GM23338 (cell line): ENCODE data around the gene PARVB. TPM values are rescaled to one million over a fixed set of nuclear protein-coding genes. Genes with fewer than 3 reads are reported as not detected.
A peak's percentile ranks its signal among the peaks of the same experiment; 100 is the strongest.

ENCODE experiments used
- ATAC-seq: fragments of 200-7000 bp; cut with Tn5 transposase; 3 replicates; pipeline ENCODE4 v1.9.1; 2020
- DNase-seq: peaks from one replicate; pipeline ENCODE4 v3.0.0-alpha.2; 2015; ENCODE audit warnings: low spot score
- H2AFZ ChIP-seq: fragments of 200-600 bp; sonication (generic); 2 replicates; pipeline ENCODE4 v1.8.0; 2016; ENCODE audit warnings: antibody characterized with exemption, mild to moderate bottlenecking, moderate library complexity
- H3F3A ChIP-seq: fragments of 200-600 bp; sonication (generic); replicated peaks from 2 replicates; pipeline ENCODE4 v1.8.0; 2017; ENCODE audit warnings: antibody characterized with exemption, mixed run types, low read depth
- H3K27ac ChIP-seq: fragments of 200-600 bp; sonication (generic); 2 replicates; pipeline ENCODE4 v1.6.1; 2016; ENCODE audit warnings: low read depth
- H3K27me3 ChIP-seq: fragments of 200-600 bp; sonication (generic); 2 replicates; pipeline ENCODE4 v1.8.0; 2016; ENCODE audit warnings: mild to moderate bottlenecking, mixed run types, moderate library complexity; ENCODE audit not compliant: insufficient read depth
- H3K36me3 ChIP-seq: fragments of 200-600 bp; sonication (generic); 2 replicates; pipeline ENCODE4 v1.8.0; 2016; ENCODE audit warnings: mild to moderate bottlenecking; ENCODE audit not compliant: insufficient read depth
- H3K4me1 ChIP-seq: fragments of 200-600 bp; sonication (generic); 2 replicates; pipeline ENCODE4 v1.8.0; 2016; ENCODE audit warnings: mild to moderate bottlenecking, moderate library complexity; ENCODE audit not compliant: insufficient read depth
- H3K4me2 ChIP-seq: fragments of 200-600 bp; sonication (generic); 2 replicates; pipeline ENCODE4 v1.7.1; 2017; ENCODE audit warnings: mixed run types
- H3K4me3 ChIP-seq: fragments of 200-600 bp; sonication (generic); 2 replicates; pipeline ENCODE4 v1.6.1; 2016; ENCODE audit warnings: mixed run types
- H3K79me2 ChIP-seq: fragments of 200-600 bp; sonication (generic); replicated peaks from 2 replicates; pipeline ENCODE4 v1.8.0; 2017; ENCODE audit warnings: mild to moderate bottlenecking; ENCODE audit not compliant: insufficient read depth
- H3K9me2 ChIP-seq: fragments of 200-600 bp; sonication (generic); 2 replicates; pipeline ENCODE4 v1.8.0; 2017; ENCODE audit not compliant: insufficient read depth
- H4K20me1 ChIP-seq: fragments of 200-600 bp; sonication (generic); replicated peaks from 2 replicates; pipeline ENCODE4 v1.8.0; 2017; ENCODE audit warnings: mild to moderate bottlenecking; ENCODE audit not compliant: insufficient read depth
- H3K27ac Mint-ChIP-seq: 2 replicates; pipeline ENCODE4 v1.8.0; 2020; ENCODE audit warnings: inconsistent platforms, mild to moderate bottlenecking, moderate library complexity, mixed read lengths
- H3K27me3 Mint-ChIP-seq: 3 replicates; pipeline ENCODE4 v1.8.0; 2022; ENCODE audit warnings: low read depth, mild to moderate bottlenecking, moderate library complexity, mixed read lengths, inconsistent platforms; ENCODE audit not compliant: insufficient read depth, poor library complexity
- H3K36me3 Mint-ChIP-seq: 3 replicates; pipeline ENCODE4 v1.8.0; 2021; ENCODE audit warnings: low read depth, mild to moderate bottlenecking, inconsistent platforms, moderate library complexity, mixed read lengths
- H3K4me1 Mint-ChIP-seq: 3 replicates; pipeline ENCODE4 v1.8.0; 2020; ENCODE audit warnings: mild to moderate bottlenecking, inconsistent platforms, mixed read lengths
- H3K4me3 Mint-ChIP-seq: 3 replicates; pipeline ENCODE4 v1.8.0; 2021; ENCODE audit warnings: moderate library complexity, mild to moderate bottlenecking, inconsistent platforms, mixed read lengths
- H3K9me3 Mint-ChIP-seq: 3 replicates; pipeline ENCODE4 v1.8.0; 2020; ENCODE audit warnings: moderate library complexity, mild to moderate bottlenecking, inconsistent platforms, mixed read lengths
- CREB1 ChIP-seq: fragments of 250-450 bp; sonication (Bioruptor Pico); IDR thresholded peaks from 2 replicates; pipeline ENCODE4 v1.5.0; 2020; ENCODE audit warnings: low read depth, mild to moderate bottlenecking, moderate library complexity
- EZH2 ChIP-seq: fragments of 200-600 bp; sonication (generic); IDR thresholded peaks from one replicate; pipeline ENCODE4 v1.8.0; 2017; ENCODE audit warnings: antibody characterized with exemption, mild to moderate bottlenecking, low read depth; ENCODE audit not compliant: unreplicated experiment
- JUNB ChIP-seq: IDR thresholded peaks from one replicate; pipeline ENCODE4 v1.6.1; 2016; ENCODE audit warnings: antibody characterized with exemption; ENCODE audit not compliant: unreplicated experiment
- POLR2AphosphoS5 ChIP-seq: IDR thresholded peaks from 2 replicates; pipeline ENCODE4 v1.6.1; 2016; ENCODE audit warnings: antibody characterized with exemption, low read depth
- REST ChIP-seq: IDR thresholded peaks from one replicate; pipeline ENCODE4 v1.6.1; 2018; ENCODE audit warnings: antibody characterized with exemption; ENCODE audit not compliant: unreplicated experiment
- ZNF114 ChIP-seq: fragments of 250-450 bp; sonication (Bioruptor Pico); IDR thresholded peaks from 2 replicates; pipeline ENCODE4 v1.5.0; 2020; ENCODE audit warnings: mild to moderate bottlenecking, moderate library complexity
- polyA plus RNA-seq: library from polyadenylated mRNA; unstranded; fragments of >200 nt; fragmentation: Nextera tagmentation; extraction: Ambion mirVana; gene quantifications from 2 replicates; pipeline ENCODE4 v1.2.1, GENCODE V29; 2016
- total RNA-seq: library from RNA; depleted of rRNA; stranded (reverse); fragments of >200 nt; shearing (Covaris generic); gene quantifications from 2 replicates; pipeline ENCODE4 v1.2.3, GENCODE V29; 2014
- TF ChIP-seq, protein P1 (sequence below): fragments of 250-450 bp; sonication (Bioruptor Pico); IDR thresholded peaks from 2 replicates; pipeline ENCODE4 v1.5.0; 2020; ENCODE audit warnings: mild to moderate bottlenecking, moderate library complexity

Gene PARVB
- total and polyA plus RNA-seq, 2 experiments from 2014 or later, result 4.3 to 7.7 TPM

DNA sequence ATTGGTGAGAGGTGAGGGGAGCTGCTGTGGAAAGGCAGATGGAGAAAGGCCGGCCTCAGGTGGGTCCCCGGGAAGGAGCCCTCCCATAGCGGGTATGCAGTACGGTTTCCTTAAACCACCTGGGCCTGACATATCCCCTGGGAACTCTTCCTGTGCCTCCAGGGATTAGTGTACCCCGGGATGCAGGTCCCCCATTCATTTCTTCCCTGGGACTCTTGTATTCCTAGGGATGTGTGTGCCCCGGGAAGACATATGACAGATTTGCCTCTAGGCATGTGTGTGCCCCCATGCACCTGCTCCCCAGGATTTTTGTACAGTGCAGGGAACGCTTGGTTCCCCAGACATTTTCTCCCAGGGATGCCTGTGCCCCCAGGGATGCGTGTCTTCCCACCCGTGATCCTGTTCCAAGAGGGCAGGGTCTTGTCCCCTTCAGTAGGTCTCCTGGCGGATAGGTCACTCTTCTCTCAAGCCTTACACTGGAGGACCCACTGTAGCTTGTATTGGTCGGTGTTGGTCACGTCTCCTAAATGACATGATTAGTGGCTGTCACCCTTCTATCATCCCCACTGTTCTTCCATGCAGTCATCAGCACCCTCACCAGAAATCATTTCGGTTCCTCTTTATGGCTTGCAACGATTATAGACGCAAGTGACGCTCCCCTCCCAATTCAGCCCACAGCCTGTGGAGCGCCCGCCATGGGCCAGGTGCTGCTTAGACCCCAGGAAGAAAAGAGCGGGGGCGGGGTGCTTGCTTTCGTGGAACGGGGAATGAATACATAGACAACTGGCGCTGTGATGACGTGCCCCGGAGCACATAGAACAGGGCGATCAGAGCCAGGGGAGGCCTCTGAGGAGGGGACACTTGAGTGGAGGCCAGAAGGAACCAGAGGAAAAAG is 1.3 kb downstream of the PARVB start (continued):
- no peak for TF ChIP-seq REST
- TF ChIP-seq POLR2AphosphoS5, result no peak
- TF ChIP-seq CREB1 (CRISPR knock-in tag), result no peak
- no peak for TF ChIP-seq JUNB
- TF ChIP-seq ZNF114, result no peak

GRCh38 chr22:44026066-44026629 is 2.0 kb downstream of the PARVB start:
- H3K27ac ChIP-seq, result no peak overlapping the region
- no peak overlapping the region for H2AFZ ChIP-seq
- Mint-ChIP-seq H3K36me3 (no peaks in the 10 kb centered on the region), H3K4me1 (peaks cover 18% of the 10 kb centered on the region), H3K4me3 (no peak overlapping the region), H3K9me3 (no peaks in the 10 kb centered on the region), H3K27ac (no peak overlapping the region), H3K27me3 (peaks cover 22% of the 10 kb centered on the region)
- peak overlapping the region; percentile 76; the same call in 1 of the 2 replicates for H3K4me2 ChIP-seq
- DNase-seq (no peak), ATAC-seq (no peak)
- no peak overlapping the region for H3K4me3 ChIP-seq
- H3K79me2 ChIP-seq, result peaks cover 8% of the 10 kb centered on the region; the same call in 1 of the 2 replicates
- H3K4me1 ChIP-seq, result peaks cover 18% of the 10 kb centered on the region; the same call in 1 of the 2 replicates
- peaks cover 5% of the 10 kb centered on the region; the same call in 1 of the 2 replicates for H3K27me3 ChIP-seq
- H3K36me3 ChIP-seq, result no peaks in the 10 kb centered on the region
- no peaks in the 10 kb centered on the region for H3K9me2 ChIP-seq
- H4K20me1 ChIP-seq, result no peaks in the 10 kb centered on the region
- no peaks in the 10 kb centered on the region for H3F3A ChIP-seq
- TF ChIP-seq ZNF114, result no peak
- TF ChIP-seq CREB1 (CRISPR knock-in tag), result no peak
- no peak for TF ChIP-seq REST
- TF ChIP-seq EZH2, result no peak
- no peak for TF ChIP-seq JUNB
- TF ChIP-seq, protein P1, sequence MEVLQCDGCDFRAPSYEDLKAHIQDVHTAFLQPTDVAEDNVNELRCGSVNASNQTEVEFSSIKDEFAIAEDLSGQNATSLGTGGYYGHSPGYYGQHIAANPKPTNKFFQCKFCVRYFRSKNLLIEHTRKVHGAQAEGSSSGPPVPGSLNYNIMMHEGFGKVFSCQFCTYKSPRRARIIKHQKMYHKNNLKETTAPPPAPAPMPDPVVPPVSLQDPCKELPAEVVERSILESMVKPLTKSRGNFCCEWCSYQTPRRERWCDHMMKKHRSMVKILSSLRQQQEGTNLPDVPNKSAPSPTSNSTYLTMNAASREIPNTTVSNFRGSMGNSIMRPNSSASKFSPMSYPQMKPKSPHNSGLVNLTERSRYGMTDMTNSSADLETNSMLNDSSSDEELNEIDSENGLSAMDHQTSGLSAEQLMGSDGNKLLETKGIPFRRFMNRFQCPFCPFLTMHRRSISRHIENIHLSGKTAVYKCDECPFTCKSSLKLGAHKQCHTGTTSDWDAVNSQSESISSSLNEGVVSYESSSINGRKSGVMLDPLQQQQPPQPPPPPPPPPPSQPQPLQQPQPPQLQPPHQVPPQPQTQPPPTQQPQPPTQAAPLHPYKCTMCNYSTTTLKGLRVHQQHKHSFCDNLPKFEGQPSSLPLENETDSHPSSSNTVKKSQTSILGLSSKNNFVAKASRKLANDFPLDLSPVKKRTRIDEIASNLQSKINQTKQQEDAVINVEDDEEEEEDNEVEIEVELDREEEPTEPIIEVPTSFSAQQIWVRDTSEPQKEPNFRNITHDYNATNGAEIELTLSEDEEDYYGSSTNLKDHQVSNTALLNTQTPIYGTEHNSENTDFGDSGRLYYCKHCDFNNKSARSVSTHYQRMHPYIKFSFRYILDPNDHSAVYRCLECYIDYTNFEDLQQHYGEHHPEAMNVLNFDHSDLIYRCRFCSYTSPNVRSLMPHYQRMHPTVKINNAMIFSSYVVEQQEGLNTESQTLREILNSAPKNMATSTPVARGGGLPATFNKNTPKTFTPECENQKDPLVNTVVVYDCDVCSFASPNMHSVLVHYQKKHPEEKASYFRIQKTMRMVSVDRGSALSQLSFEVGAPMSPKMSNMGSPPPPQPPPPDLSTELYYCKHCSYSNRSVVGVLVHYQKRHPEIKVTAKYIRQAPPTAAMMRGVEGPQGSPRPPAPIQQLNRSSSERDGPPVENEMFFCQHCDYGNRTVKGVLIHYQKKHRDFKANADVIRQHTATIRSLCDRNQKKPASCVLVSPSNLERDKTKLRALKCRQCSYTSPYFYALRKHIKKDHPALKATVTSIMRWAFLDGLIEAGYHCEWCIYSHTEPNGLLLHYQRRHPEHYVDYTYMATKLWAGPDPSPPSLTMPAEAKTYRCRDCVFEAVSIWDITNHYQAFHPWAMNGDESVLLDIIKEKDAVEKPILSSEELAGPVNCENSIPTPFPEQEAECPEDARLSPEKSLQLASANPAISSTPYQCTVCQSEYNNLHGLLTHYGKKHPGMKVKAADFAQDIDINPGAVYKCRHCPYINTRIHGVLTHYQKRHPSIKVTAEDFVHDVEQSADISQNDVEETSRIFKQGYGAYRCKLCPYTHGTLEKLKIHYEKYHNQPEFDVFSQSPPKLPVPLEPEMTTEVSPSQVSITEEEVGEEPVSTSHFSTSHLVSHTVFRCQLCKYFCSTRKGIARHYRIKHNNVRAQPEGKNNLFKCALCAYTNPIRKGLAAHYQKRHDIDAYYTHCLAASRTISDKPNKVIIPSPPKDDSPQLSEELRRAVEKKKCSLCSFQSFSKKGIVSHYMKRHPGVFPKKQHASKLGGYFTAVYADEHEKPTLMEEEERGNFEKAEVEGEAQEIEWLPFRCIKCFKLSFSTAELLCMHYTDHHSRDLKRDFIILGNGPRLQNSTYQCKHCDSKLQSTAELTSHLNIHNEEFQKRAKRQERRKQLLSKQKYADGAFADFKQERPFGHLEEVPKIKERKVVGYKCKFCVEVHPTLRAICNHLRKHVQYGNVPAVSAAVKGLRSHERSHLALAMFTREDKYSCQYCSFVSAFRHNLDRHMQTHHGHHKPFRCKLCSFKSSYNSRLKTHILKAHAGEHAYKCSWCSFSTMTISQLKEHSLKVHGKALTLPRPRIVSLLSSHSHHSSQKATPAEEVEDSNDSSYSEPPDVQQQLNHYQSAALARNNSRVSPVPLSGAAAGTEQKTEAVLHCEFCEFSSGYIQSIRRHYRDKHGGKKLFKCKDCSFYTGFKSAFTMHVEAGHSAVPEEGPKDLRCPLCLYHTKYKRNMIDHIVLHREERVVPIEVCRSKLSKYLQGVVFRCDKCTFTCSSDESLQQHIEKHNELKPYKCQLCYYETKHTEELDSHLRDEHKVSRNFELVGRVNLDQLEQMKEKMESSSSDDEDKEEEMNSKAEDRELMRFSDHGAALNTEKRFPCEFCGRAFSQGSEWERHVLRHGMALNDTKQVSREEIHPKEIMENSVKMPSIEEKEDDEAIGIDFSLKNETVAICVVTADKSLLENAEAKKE, result no peak
